HTR-8/SVneo (cell line): ENCODE results near the gene PEX14.

Source experiments
- DNase-seq: peaks from one replicate; pipeline ENCODE4 v3.0.0; 2011; ENCODE audit warnings: low spot score, mixed read lengths; ENCODE audit not compliant: insufficient read length
- FAIRE-seq: peaks from 2 replicates; lab custom pipeline; 2011; peaks lifted over from hg19 to GRCh38; lab: Jason Lieb, UNC

The PEX14 gene

GRCh38 chr1:10671090-10671489 lies 196.3 kb downstream of the PEX14 start:
- DNase-seq = no peak
- no peak for FAIRE-seq

DNA sequence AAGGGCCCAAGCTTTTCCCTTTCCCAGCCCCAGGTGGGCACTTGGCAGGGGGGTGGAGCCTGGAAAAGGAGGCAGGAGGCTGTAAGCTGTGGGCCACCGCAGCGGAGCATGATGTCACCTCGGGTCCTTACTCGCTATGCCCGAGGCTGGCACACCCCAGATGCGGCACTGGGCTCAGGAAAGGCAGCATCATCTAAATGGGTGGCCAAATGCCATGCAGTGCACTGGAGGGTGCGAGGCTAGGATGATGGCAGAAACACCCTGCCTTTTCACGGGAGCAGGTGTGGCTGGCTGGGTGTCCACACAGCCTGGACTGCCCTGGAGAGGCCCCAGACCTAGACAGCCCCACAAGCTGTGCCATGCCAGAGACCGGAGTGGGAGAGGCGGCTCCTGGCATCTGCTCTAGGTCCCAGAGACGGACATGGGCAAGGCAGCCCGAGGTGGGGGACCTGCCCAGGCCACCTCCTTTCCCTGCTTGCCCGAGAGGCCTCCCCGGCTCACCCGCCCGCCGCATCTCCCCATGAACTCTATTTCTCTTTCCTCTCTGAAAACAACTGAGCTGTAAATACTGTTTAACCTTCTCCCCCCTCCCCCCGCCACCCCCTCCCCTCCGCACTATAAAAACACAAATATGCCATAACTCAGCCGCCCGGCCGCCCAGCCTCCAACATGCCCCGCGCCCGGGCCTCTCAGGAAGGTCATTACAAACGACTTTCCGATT lies 197.0 kb downstream of the PEX14 start:
- DNase-seq (no peak), FAIRE-seq (no peak)

DNA sequence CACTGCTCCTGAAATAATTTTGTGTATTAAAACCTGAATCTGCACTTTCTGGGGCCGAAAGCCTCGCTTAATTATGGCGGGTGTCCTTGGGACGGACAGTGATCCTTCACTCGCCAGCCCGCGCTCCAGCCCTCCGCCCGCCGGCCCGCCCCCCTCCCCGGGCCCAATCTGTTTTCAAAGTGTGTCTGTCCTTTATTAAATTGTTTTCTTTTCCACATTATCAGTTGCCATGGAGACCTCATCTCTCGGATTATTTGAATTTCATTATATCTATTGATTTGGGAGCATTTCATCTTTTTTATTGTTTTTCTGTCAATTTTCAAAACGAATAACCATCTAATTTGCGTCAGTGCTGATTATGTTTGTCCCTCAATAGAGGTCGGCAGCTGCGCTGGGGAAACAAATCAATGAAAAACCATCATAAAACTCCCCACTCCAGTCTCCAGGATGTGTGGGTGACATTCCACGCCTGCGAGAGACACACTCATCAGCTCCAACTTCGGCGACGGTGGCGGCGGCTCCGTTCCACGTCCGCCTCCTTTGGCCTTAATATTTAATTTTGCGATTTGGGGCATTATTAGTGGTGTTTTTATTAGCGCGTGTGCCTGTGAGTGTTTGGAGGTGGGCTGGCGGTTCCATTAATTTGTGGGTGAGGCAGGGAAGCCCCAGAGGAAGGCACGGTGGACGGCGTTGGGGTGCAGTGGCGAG lies 197.7 kb downstream of the PEX14 start:
- no peak for FAIRE-seq

DNA sequence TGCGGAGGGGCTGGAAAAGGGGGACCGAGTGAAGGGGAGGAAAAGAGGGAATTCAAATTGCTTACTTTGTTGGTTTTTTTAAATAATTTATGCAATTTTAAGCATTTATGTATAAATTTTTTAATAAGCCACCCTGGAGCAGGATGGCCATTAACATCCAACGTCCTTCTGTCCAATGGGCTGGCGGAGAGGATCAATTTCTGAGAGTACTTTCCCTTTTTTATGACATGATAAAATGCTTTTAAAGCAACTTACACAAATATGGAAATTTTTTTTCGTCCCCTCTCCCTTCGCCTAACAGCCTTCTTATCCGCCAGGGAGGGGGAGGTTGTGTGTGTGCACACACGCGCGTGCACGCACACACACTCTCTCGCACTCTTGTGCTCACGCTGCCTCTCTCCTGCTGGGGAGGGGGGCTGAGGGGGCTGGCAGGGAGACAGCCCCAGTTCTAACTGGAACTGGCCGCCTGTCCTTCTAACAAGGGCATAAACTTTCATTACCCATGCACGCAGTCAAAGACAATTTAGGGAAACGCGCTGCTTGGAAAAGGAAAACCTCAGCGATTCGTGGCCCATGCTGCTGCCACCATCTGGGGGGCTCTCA lies 198.5 kb downstream of the PEX14 start:
- FAIRE-seq (no peak), DNase-seq (no peak)

More for the DNA sequence above, 197.7 kb downstream of the PEX14 start:
- no peak for DNase-seq

DNA sequence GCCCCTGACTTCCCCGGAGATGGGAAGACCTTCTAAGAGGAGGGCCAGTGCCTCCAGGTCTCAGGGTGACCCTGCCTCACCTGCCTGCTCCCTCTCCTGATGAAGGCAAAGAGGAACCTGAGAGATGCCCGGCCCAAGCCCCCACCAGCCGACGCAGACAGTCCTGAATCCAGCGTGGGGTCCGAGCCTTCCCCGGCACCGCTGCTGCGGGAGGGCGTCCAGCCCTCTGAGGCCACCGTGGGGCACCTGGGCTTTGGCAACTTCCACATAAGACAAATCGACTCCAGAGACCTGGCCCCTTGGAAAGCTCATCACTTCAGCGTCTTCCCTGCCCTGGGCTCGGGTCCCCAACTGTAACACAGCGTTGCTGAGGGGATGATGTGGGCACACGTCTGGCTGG lies 199.5 kb downstream of the PEX14 start:
- FAIRE-seq (no peak), DNase-seq (no peak)

DNA sequence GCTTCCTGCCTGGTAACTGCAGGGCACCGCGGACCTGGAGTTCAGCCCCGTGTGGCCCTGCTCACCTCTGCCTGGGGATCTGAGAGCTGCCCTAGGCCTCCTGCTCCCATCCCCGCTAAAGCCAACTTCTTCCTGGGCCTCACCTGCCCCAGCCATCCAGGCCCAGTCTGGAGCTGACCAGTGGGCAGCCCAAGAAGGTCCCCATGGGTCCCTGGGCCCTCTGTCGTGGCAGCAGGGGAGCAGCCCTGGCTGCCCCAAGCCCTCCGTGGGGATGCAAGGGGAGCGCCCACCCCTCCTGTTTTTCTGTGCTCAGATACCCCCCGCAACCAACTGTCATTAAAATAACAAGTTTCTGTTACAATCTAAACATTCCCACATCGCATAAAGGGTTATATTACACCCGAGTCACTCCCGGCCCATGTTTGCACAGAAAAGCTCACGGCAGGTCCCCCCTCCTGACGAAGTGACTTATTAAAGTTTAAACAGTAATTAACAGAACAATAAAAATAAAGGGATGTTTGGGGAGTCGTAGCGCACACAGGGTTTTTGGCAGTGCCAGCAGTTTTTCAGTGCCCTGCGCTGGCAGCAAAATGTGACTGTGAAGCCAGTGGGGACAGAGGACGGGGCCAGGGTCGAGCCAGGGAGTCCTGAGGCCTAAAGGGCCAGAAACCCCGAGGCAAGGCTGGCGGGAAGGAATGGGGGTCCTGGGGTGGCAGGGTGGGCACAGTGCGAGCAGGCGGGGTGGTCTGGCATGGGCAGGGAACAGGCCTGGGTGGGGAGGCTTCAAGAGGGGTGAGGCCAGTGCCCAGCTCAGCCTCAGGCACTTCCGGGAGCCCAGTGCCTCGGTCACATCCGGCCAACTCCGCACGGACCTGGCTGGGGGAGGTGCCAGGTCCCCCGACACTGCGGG lies 200.2 kb downstream of the PEX14 start:
- no peak for DNase-seq
- no peak for FAIRE-seq

GRCh38 chr1:10675813-10676212 lies 201.1 kb downstream of the PEX14 start:
- FAIRE-seq = no peak
- DNase-seq = no peak

GRCh38 chr1:10676963-10677362 lies 202.2 kb downstream of the PEX14 start:
- DNase-seq (no peak), FAIRE-seq (no peak)

GRCh38 chr1:10677491-10678391 lies 203.0 kb downstream of the PEX14 start:
- FAIRE-seq (no peak), DNase-seq (no peak)

DNA sequence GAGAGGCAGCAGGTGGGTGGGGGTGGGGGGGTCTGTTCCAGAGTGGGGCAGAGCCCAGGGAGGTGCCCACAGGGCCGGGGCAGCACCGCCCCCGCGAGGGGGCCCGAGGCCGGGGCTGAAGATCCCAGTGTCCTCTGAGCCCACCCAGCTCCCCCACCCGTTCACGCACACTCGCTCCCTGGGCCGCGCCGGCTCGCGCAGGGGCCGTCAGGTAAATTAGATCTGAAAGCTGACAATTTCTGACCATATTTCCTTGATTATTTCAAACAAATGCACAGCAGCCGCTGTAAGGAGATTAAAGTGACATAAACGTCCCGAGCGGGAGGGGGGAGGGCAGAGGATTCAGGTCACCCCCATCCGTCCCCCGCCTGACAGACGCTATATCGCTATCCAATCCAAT lies 203.7 kb downstream of the PEX14 start:
- no peak for DNase-seq
- no peak for FAIRE-seq

GRCh38 chr1:10678852-10679251 lies 204.1 kb downstream of the PEX14 start:
- no peak for DNase-seq
- FAIRE-seq = no peak

DNA sequence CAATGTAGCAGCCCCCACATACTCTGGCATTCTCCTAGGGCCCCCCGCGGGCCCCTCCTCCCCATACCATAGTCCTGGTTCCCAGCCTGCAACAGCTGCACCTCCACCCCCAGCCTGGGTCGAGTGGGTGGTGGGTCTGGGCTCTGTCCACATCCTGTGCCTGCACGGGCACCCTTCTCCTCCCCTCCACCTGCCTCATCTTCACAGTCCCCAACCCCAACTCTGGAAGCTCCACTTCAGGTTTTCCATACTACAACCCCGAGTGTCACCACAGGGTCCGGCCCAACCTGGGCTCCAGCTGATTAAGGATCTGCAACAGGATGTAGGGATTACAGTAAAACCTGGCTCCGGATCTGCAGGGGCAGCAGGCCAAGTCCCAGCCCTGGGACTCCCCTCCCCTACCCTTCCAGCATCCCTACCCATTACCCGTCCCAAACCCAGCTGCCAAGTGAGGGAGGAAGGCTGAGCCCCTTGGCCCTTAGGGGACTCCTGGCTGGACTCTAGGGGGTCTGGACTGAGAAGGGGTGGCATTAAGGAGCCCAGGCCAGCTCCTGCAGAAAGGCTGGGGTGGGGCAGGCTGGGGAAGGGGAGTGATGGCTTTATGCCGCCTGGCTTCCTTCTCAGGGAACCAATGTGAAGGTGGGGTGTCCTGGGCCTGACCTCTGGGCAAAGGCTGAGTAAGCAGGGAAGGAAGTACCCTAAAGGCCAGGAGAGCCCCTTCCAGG lies 204.9 kb downstream of the PEX14 start:
- FAIRE-seq = no peak
- peak; percentile 74 for DNase-seq
